GM18498 (cell line): ENCODE results near the gene IL31.

ENCODE experiments used
- ATAC-seq: cut with Tn5 transposase; IDR thresholded peaks from one replicate; pipeline ENCODE4 v1.9.1; 2021; ENCODE audit warnings: mild to moderate bottlenecking, moderate library complexity; ENCODE audit not compliant: unreplicated experiment

Gene IL31

GRCh38 chr12:122159882-122160281 lies 14.1 kb downstream of the IL31 start:
- ATAC-seq, result no peak

DNA sequence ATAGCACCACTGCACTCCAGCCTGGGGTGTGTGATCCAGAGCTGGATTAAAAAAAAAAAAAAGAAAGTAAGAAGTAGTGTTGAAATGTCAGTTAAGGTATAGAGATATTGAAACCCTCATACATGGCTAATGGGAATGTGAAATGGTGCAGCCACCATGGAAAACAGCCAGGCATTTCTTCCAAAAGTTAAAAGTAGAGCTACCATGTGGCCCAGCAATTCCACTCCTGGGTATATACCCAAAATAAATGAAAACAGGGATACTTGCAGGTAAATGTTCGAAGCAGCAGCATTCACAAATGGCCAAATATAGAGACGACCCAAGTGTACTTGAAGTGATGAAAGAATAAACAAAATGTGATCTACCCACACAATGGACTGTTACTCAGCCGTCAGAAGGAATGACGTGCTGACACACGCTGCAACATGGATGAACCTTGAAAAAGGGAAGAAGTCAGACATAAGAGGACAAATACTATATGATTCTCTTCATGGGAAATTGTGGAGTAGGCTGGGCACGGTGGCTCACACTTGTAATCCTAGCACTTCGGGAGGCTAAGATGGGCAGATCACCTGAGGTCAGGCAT lies 15.2 kb downstream of the IL31 start:
- ATAC-seq, result no peak

DNA sequence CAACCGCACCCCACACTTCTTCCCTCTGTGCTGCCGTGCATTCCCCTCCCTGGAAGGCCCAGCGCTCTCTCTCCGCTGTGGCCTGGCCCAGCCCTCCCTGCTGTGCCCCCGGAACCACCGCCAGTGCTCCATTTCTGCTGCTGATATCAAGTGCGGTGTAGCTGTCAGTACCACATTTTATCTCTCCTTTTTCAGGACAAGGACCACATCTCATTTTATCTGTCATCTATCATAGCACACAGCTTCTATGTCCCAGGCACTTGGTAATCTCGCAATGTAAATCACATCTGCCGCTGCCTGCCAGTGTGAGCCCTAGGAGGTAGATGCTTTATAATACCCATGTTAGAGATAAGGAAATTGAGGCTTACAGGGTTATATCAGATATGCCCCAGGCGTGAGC lies 18.3 kb downstream of the IL31 start:
- no peak for ATAC-seq

GRCh38 chr12:122152754-122153153 lies 21.3 kb downstream of the IL31 start:
- no peak for ATAC-seq

- ATAC-seq, result no peak
Observed at GRCh38 chr12:122150127-122150681, 23.8 kb downstream of the IL31 start.

DNA sequence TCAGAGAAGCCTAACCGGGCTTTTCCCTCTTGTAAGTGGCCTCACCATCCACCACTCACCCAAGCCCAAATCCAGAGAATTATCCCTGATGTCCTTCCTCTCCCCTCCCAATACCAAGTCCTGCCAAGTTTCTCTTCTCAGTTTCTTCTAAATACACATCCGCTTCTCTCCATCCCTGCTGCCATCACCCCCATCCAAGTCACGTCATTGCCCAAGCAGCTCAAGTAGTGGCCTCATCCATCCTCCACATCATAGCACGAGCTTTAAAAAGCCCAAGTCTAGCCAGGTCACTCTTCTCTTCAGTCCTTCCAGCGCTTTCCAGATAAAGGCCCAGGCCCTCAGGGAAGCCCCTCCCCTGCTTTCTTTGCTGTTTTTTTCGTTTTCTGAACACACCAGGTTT lies 25.4 kb downstream of the IL31 start:
- ATAC-seq, result no peak

DNA sequence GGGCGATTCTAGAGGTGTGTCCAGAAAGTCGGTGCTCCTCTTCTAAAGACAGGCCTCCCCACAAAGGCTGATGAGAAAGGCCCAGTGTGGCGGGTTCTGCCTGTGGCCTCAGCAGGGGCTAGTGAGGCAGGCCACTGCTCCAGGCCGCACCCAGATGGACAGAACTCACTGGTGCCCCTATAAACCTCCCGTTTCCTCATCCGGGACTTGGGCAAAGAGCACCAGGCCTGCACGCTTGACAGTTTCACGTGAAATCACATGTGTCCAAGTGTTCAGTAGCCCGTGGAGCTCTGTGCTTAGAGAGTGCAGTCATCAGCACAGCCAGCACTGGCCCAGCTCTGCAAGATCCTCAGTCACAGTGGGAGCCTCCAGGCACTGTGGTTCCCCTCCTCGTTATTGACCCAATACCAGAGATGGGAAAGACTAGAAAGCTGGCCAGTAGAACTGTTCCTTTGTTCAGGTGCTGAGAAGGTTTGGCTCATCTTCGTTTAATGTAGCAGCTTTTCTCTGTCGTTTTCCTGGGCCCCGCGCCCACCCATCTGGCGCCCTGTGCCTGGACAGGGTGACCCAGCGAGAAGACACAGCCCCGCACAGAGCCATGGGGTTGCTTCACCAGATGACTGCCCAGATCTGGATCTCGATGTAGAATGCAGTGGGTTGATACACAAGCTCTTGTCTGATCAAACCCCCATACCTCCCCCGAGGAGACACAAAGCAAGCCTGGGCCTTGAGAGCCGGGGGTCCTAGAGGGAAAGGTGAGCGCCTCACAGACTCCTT lies 26.3 kb downstream of the IL31 start:
- no peak for ATAC-seq

GRCh38 chr12:122145505-122146330 lies 28.3 kb downstream of the IL31 start:
- no peak for ATAC-seq

GRCh38 chr12:122144885-122145284 lies 29.1 kb downstream of the IL31 start:
- ATAC-seq, result no peak

DNA sequence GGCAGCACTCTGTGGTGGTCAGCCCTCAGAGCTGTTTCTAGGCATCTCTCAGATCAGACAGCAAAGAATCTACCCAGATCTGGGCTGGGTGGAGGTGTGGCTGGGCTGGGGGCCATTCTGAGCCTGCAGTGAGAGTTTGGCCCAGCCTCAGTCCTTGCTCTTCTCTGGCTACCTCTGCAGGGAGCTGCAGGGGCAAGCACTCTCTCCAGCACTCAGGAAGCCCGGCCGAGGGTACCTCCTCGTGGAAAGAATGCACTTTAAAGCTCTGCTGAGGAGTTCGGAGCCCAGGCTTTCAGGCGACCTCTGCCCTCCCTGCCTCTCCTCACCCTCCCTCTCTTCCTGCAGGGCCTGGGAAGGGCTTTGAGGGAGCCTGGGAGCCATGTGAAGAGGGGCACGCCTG lies 31.2 kb downstream of the IL31 start:
- ATAC-seq, result no peak

GRCh38 chr12:122141911-122142725 lies 31.9 kb downstream of the IL31 start:
- no peak for ATAC-seq

GRCh38 chr12:122140467-122141257 lies 33.4 kb downstream of the IL31 start:
- no peak for ATAC-seq

DNA sequence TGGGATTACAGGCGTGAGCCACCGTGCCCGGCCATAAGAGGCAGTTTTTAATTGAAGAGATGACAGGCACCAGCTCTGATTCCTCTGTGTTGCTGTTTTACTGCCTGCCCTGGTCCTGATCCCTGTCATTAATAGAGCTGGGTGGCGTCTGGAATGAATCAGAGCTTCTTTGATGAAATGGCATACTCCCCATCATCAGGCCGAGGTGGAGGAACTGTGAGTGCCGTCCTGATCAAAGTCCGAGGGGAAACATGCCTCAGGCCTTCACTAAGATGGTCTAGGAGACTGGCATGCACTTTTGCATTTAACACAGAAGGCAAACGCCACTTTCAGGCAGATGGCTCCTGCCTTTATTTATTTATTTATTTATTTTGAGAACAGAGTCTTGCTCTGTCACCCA lies 34.1 kb downstream of the IL31 start:
- ATAC-seq, result no peak

DNA sequence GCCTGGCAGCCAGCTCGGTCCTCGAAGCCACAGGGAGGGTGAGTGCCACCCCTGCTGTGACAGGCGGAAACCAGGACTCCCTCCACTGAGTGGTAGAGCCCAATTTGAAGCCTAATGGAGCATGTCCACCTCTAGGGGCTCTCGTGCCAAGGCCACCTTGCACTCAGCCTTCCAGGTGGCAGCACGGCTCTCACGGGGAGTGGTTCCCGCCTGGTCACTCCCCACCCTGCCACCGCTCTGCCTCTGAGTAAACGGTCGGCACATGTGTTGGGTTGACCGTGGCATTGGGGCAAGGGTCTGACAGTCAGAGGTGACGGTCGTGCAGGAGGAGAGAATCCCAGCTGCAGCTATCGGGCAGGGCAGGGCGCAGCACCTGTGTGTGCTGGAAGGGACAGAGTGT lies 34.8 kb downstream of the IL31 start:
- no peak for ATAC-seq

DNA sequence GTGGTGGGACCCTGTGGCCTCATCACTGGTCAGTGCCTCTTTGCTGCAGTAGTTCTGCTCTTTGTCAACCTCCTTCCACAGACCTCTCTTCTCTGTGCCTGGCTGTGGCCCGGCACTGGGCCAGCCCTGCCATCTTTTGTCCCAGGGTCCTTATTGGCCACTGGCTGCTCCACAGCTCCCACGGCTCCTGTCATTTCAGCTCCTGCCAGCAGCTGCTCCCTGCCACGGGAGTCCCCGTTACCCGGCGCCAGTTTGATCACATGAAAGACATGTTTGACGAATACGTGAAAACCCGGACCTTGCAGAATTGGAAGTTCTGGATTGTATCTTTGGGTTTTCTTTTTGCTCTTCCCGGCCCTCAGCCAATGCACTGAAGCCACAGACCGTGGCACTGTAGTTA lies 35.4 kb downstream of the IL31 start:
- no peak for ATAC-seq

DNA sequence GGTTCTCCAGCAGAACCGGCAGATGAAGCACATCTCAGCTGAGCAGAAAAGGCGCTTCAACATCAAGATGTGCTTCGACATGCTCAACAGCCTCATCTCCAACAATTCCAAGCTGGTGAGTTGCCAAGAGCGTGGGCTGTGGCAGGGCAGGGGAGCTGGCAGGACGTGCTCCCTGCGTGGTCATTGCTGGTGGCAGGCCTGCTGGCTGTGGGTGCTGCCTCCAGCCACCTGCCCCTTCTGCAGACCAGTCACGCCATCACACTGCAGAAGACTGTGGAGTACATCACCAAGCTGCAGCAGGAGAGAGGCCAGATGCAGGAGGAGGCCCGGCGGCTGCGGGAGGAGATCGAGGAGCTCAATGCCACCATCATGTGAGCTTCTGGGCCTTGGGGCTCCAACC lies 35.8 kb downstream of the IL31 start:
- ATAC-seq, result no peak

- no peak for ATAC-seq
Observed at GRCh38 chr12:122137681-122138080, 36.3 kb downstream of the IL31 start.

GRCh38 chr12:122137229-122137628 lies 36.8 kb downstream of the IL31 start:
- no peak for ATAC-seq

- no peak for ATAC-seq
Observed at GRCh38 chr12:122135437-122136031, 38.5 kb downstream of the IL31 start.
